SW 1271 (cell line): ENCODE measurements around the gene SLC22A7.

ENCODE experiments used
- DNase-seq, 2 experiments: peaks; one replicate each; lab custom pipeline; 2025; lab: John Stamatoyannopoulos, UW

The SLC22A7 gene

DNA sequence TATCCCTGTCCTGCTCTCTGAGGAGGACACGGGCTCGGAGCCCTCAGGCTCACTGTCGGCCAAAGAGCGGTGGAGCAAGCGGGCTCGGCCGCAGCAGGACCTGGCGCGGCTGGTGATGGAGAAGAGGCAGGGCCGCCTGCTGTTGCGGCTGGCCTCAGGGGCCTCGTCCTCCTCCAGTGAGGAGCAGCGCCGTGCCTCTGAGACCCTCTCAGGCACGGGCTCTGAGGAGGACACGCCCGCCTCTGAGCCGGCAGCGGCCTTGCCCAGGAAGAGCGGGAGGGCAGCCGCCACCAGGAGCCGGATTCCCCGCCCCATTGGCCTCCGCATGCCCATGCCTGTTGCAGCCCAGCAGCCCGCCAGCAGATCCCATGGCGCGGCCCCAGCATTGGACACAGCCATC, 14.2 kb upstream of the SLC22A7 start:
- DNase-seq = no peak

DNA sequence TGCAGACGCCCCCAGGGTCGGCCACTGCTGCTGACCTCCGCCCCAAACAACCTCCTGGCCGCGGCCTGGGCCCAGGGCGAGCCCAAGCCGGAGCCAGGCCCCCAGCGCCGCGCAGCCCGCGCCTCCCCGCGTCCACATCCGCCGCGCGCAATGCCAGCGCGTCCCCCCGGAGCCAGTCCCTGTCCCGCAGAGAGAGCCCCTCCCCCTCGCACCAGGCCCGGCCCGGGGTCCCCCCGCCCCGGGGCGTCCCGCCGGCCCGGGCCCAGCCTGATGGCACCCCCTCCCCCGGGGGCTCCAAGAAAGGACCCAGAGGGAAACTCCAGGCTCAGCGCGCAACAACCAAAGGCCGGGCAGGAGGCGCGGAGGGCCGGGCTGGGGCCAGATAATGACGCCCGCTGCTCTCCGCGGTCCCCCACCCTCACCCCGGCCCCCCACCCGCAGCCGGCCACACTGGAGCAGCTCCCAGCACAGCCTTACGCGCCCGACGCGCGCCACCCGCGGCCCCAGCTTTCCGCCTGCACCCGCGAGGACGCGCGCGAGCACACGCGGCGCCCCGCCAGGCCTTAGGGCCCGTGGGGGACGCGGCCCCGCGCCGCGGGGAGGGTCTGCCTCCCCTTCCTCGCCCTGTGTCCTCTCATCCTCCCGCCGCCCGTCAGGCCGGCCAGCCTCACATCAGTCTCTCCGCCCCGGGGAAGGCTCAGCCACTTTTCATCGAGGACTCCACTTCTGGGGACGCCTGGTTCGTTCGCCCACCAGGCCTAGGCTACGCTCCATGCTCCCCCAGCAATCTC, 12.9 kb upstream of the SLC22A7 start:
- no peak for DNase-seq

DNA sequence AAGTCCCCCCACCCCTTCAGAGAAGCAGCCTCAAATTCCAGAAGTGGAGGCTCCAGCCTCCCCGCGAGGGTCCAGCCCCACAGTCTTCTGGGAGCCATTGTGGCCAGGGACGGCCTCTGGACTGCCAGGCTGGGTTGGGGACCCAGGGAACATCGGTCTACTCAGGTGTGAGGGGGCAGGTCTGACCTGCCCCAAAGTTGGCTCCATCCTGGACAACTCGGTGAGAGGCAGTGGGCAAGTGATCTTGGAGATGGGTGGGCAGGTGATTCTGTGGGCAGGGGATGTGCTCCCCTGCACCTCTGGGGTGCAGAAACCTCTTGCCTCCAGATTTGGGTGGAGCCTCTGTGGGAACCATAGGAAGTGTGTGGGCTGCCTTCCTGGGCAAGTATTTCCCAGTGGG, 12.2 kb upstream of the SLC22A7 start:
- DNase-seq = no peak

DNA sequence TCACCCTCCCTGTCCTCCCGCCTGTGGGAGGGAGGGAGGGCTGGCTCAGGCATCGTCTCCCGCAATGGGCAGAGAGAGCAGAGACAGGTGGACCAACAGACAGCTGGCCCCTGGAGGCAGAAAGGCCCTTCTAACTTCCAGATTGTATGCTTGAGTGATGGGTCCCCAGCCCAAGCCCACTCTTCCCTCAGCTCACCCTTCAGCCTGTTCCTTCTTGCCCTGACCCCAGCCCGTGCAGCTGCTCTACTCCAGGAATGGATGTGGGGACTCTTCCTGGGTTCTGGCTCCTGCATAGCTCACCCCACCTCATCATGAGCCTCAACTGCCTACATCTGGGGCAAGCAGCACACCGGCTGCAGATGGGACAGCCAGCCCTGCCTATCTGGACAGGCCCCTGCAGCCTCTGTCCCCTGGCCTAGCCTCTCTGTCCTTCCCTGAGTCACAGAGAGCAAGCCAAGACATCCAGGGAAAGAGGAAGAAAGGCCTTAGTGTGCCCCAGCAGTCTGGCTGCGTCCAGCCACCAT, 11.5 kb upstream of the SLC22A7 start:
- no peak for DNase-seq

DNA sequence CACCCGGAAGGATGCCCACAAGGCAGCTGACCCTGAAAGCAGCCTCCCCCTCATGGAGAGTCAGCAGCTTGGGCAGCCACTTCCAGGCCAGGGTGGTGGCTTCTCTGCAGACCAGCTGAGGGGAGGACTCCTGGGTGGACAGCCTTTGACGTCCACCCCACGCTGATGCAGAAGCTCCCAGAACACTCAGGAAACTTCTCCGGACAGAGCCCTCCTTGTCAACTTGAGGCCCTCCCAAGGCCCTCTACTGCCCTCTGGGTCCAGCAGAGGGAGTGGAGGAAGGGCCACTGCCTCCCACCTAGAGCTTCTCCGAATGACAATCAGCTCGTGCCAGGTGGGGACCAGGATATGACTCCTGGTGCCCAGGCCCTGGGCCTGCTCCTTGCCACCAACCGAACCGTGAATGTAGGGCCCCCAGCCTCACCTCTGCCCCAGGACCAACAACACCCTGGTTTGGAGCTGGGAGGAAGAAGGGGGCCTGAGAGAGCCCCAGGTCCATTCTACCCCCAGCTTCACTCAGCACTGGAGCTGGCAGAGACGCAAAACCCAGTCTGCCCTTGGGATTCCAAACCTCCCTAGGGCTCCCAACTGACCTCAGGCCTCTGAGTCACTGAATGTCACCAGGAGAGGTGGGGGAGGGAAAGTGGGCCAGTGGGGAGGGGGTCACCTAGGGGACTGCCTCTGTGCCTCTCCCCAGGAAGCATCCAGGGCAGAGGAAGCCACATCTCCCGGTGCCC, 10.9 kb upstream of the SLC22A7 start:
- no peak for DNase-seq

DNA sequence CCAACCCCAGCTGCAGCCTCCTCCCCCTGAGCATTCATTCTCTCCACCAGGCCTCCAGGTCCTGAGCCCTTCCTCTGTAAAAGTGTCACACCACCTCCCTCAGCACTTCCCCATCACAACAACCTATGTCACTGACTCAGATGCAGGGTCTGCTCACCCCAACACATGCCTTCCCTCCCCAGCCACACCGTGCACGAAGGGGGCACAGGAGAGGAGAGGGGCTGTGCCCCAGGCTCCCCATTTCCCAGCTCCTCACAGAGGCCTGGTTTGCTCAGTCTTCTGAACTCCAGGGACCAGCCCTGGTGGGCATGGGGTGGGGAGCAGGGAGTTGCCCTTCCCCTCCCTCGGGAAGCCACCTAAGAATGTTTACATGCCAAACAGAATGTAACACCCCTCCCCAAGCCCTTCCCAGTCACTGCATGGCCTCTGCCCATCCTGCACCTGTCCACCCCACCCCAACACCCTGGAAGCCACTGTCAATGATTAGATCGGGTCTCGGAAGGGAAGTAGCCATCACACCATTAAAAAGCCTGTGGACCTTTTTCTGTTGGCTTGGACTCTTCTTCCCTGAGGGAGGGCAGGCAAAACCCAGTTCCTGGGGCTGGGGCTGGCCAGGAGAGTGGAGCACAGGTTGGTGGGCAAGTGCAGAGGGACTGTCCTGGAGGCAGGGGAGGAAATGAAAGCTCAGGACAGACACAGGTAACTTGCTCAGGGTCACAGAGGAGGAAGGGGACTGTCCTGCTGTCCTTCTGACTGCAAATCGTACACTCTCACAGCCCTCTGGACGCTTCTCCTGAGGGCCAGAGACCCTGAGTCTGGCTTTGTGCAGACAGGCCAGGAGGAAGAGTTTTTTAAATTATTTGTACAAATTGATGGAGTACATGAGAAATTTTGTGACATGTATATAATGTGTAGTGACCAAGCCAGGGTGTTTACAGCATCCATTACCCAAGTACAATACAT, 10.1 kb upstream of the SLC22A7 start:
- no peak for DNase-seq

DNA sequence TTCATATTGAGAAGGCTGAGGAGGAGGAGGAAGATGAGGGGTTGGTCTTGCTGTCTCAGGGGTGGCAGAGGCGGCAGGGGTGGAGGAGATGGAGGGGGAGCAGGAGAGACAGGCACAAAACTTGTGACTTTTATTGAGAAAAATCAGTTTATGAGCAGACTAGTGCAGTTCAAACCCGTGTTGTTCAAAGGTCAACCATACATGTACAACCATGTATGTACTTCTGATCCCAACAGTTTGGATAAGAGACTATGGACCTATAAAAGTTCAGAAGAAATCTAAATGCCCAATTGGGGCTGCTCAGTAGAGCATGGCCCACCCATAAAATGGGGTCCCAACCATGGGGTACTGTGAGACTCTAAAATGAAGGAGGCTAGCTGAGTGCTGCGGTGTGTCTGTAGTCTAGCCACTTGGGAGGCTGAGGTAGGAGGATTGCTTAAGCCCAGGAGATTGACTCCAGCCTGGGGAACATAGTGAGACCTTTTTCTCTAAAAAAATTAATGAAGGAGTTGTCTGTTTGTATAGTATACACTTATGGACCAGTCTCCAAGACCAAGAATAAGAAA, 7.6 kb upstream of the SLC22A7 start:
- DNase-seq = no peak

DNA sequence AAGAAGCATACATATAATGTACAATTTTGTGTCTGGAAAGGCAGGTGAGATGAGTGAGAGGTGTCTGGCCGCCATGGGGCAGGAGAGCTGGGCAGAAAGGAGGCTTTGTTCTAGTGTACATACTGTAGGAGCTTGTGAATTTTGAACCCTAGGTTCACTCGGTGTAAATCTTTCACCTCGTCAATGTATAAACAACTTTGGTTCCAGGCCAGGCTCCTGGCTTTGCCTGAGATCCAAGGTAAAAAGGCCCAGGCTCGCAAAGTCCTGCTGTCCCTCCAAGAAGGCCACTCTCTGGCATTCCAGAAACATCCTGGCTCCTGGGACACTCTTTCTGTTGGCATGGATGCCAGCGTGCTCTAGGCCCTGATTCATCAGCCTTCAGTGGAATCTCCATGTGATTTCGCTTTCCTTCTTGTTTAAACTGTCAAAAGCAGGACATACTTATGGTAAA, 7.1 kb upstream of the SLC22A7 start:
- no peak for DNase-seq

DNA sequence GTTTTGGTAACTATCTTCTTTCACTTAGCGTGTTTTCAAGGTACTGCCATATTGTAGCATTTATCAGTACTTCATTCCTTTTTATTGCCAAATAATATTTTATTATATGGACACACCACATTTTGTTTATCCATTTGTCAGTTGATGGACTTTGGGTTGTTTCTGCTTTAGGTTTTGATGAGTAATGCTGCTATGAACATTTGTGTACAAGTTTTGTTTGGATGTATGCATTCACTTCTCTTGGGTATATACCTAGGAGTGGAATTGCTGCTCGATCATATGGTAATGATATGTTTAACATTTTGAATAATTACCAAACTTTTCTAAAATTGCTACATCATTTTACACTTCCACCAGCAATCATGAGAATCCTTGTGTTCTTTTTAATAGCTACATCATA, 6.4 kb upstream of the SLC22A7 start:
- no peak for DNase-seq

DNA sequence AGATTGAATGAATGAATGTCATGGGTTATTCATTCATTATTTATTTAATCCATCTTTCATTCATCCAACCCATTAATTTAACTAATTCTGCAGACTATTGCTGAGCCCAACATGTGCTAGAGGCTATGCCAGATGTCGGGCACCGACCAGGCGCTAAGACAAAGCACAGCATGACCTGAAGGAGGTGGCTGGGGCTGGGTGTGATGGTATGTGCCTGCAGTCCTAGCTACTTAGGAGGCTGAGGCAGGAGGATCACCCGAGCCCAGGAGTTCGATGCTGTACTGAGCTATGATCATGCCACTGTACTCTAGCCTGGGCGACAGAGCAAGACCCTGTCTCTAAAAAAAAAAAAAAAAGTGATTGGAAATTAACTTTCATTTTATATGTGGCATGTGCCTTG, 5.7 kb upstream of the SLC22A7 start:
- DNase-seq = no peak

DNA sequence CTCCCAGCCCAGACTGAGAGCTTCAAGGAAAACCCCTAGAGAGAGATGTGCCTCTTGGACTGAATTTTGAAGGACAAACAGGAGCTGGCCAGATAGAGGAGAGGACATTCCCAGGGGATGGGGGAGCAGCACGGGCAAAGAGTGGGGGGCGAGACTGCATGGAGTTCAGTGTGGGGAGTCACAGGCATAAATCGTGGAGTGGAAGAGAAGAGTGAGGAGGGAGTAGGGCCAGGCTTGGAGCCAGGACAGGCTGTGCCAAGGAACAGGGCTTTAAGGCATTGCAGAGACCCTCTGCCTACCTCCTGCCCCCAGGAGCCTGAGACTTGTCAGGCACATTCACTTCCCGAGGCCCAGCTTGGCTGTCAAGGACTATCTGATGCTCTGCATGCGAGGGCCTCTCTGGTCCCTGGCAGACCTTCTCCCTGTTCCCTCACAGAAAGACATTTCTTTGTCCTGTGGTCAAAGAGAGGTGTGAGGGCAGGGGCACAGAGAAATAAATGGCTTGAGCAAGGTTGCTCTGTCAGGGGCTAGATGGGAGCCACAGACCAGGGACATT, 5.2 kb upstream of the SLC22A7 start:
- DNase-seq = no peak

DNA sequence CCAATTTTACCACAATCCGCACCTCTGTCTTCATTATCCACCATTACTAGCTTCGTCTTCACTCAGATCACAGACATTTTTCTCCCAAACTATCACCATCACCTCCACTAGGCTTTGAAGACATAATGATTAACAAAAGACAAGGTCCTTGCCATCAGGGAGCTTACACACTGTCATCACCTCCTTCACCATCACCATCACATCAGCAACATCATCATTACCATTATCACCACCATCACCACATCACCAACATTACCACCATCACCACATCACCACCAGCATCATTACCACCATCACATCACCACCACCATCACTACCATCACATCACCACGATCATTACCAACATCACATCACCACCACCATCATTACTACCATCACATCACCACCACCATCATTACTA, 4.4 kb upstream of the SLC22A7 start:
- DNase-seq = no peak

DNA sequence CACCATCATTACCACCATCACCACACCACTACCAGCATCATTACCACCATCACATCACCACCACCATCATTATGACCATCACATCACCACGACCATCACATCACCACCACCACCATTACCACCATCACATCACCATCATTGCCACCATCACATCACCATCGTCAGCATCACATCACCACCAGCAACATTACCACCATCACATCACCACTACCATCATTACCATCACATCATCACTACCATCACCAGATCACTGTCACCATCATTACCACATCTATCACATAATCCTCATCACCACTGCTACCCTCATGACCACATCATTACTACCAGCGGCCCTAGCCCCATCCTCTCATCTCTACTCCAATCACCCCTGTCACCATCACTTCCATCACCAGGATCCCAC, 3.5 kb upstream of the SLC22A7 start:
- no peak for DNase-seq

DNA sequence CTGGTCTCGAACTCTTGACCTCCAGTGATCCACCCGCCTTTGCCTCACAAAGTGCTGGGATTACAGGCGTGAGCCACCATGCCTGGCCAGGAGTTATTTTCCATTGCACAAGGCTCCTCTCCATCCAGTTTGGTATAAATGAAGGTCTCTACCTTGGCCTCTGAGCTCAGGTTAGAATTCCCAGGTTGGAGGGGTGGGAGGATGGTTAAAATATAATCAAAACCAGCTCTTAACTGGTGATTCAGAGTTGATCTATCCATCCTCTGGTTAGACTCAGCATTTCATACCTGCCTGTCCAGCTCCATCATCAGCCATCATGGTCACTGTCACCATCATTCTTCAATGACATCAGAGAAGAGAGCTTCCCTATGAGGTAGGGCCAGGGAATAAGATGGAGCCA, 2.6 kb upstream of the SLC22A7 start:
- DNase-seq = no peak

DNA sequence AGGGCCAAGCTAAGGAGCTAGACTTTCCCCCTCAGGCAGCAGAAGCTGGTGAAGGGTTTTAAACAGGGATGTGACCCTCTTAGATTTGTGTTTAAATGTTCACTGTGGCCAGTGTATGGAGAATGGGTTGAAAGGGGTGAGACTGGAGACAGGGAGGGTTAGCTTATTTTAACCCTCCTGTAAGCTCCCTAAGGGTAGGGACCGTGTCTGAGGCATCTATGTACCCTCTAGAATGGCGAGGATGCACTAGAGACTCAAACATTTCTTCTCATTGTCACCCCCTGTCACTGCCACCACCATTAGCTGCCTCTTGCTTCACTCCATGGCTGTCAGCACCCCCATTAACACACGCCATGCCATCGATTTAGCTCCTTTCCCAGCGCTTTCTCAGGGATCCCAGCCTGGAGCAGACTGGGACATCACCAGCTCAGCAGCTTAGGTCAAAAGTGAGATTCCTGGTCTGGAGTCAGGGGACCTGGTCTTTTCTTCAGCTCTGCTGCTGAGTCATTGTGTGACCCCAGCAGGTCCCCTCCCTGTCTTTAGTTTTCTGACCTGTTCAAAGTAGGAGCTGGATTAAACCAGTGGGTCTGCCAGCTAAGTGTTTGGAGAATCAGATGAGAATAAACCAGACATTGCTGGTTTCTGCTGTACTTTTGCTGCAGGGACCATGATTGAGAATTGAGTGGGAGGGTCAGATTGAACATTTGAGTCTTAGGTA, 1.1 kb upstream of the SLC22A7 start:
- no peak for DNase-seq

DNA sequence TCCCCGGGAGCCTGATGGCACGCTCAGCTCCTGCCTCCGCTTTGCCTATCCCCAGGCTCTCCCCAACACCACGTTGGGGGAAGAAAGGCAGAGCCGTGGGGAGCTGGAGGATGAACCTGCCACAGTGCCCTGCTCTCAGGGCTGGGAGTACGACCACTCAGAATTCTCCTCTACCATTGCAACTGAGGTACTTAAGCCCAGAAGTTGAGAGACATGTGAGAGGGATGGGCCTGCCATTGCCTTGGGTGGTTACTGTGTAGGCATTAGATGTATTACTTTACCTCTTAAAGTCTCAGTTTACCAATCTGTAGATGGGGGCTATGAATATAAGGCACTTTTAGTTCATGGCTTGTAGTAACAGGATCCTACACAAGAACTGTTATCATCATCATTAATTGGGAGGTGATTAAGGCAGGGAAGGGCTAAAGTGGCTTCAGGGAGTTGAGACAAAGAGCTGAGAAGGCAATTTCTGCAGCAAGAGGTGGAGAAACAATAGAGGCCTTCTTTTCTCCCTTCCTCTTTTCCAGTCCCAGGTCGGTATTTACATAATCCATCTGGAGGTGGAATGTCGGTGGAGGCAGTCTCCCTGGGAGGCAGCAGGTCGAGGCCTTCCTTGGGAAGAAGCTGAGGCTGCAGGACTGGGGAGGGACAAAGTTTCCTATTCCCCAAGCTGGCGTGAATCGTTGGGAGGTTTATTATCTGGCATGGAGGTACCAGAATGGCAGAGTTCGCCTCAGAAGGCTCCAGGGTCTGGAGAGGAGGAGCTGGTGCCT, 691 bp downstream of the SLC22A7 start:
- DNase-seq = no peak

DNA sequence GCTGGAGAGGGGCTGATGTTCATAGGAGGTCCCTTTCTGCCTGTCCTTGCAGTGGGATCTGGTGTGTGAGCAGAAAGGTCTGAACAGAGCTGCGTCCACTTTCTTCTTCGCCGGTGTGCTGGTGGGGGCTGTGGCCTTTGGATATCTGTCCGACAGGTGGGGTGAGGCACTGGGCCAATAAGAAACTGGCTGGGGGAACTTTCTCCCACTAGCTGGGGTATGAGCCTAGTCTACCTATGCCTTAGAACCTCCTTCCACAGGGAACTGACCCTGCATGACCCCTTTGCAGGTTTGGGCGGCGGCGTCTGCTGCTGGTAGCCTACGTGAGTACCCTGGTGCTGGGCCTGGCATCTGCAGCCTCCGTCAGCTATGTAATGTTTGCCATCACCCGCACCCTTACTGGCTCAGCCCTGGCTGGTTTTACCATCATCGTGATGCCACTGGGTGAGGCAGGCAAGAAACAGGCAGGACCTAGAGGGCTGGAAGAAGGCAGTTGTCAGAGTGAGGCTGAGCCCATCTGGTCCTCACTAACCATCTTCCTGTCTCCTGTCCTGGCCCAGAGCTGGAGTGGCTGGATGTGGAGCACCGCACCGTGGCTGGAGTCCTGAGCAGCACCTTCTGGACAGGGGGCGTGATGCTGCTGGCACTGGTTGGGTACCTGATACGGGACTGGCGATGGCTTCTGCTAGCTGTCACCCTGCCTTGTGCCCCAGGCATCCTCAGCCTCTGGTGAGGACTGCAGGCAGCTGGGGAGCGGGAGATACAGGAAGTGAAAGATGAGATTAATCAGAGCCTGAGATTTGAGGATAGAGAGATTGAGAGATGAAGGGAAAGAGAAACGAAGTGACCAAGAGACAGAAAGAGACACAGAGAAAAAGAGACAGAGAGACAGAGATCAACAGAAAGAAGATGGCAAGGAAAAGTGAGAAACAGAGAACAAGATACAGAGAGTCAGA, 1.6 kb downstream of the SLC22A7 start:
- no peak for DNase-seq

DNA sequence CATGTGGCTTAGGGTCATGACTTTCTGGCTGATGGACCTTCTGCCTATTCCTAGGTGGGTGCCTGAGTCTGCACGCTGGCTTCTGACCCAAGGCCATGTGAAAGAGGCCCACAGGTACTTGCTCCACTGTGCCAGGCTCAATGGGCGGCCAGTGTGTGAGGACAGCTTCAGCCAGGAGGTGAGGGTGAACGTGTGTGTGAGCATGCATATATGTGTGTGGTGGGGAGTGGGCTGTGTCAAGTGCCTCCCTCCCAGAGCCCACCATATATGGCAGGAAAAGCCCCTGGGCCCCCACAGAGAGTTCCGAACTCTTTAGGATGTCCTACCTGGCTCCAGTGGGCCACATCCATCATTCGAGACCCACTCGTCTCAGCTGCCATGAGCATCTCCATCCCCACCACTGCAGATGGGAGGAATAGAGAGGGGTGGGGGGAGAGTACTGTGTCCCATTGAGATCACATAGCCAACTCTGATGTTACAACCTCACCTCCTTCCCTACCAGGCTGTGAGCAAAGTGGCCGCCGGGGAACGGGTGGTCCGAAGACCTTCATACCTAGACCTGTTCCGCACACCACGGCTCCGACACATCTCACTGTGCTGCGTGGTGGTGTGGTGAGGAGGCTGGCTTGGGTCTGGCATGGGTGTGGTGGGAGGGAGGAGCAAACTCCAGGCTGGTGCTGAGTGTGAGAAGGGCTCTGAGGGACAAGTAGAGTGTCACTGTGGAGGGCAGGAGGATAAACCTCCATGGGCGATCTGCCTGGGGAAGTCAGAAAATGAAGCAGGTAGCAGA, 3.2 kb downstream of the SLC22A7 start:
- no peak for DNase-seq
